RWPE2 (cell line): ENCODE results near the gene TMEM237.

Experiments used
- ATAC-seq: fragments of 200-7000 bp; cut with Tn5 transposase; 3 replicates; pipeline ENCODE4 v1.9.1; 2021; ENCODE audit warnings: low read depth
- DNase-seq: peaks from one replicate; pipeline ENCODE4 v3.0.0-alpha.2; 2020; ENCODE audit warnings: low spot score
- H3K27ac ChIP-seq: fragments of 450-650 bp; 2 replicates; pipeline ENCODE4 v1.5.1; 2017; ENCODE audit warnings: mild to moderate bottlenecking; ENCODE audit not compliant: poor library complexity, severe bottlenecking
- H3K27me3 ChIP-seq: fragments of 250-450 bp; sonication (Bioruptor Pico); 2 replicates; pipeline ENCODE4 v1.5.1; 2021; ENCODE audit warnings: mild to moderate bottlenecking, moderate library complexity; ENCODE audit not compliant: insufficient read depth, poor library complexity, severe bottlenecking
- H3K36me3 ChIP-seq: fragments of 250-450 bp; sonication (Bioruptor Pico); 2 replicates; pipeline ENCODE4 v1.5.1; 2020; ENCODE audit warnings: low read depth, mild to moderate bottlenecking, moderate library complexity
- H3K4me1 ChIP-seq: fragments of 250-450 bp; sonication (Bioruptor Pico); 2 replicates; pipeline ENCODE4 v1.5.1; 2021; ENCODE audit warnings: mild to moderate bottlenecking, moderate library complexity; ENCODE audit not compliant: insufficient read depth, poor library complexity, severe bottlenecking
- H3K4me3 ChIP-seq: fragments of 250-450 bp; sonication (Bioruptor Pico); 2 replicates; pipeline ENCODE4 v1.5.1; 2021; ENCODE audit warnings: mild to moderate bottlenecking, moderate library complexity; ENCODE audit not compliant: severe bottlenecking
- H3K9me3 ChIP-seq: fragments of 250-450 bp; sonication (Bioruptor Pico); 2 replicates; pipeline ENCODE4 v1.5.1; 2021; ENCODE audit warnings: mild to moderate bottlenecking, moderate library complexity; ENCODE audit not compliant: severe bottlenecking
- CTCF ChIP-seq: fragments of 450-650 bp; IDR thresholded peaks from one replicate; pipeline ENCODE4 v1.5.1; 2017; ENCODE audit warnings: mild to moderate bottlenecking, moderate library complexity; ENCODE audit not compliant: poor library complexity, severe bottlenecking

The TMEM237 gene

GRCh38 chr2:201633661-201634249 lies 9.5 kb downstream of the TMEM237 start:
- no peak for TF ChIP-seq CTCF
- Histone ChIP-seq H3K4me3 (no peak overlapping the region), H3K4me1 (no peaks in the 10 kb centered on the region), H3K27me3 (no peaks in the 10 kb centered on the region), H3K36me3 (peaks cover 83% of the 10 kb centered on the region), H3K27ac (no peak overlapping the region), H3K9me3 (no peaks in the 10 kb centered on the region)
- no peak for DNase-seq
- no peak for ATAC-seq

GRCh38 chr2:201631041-201631440 lies 12.3 kb downstream of the TMEM237 start:
- no peak for TF ChIP-seq CTCF
- no peaks in the 10 kb centered on the region for H3K4me1 ChIP-seq
- H3K27me3 ChIP-seq, result no peaks in the 10 kb centered on the region
- no peak for DNase-seq
- no peak overlapping the region for H3K4me3 ChIP-seq
- H3K9me3 ChIP-seq, result no peaks in the 10 kb centered on the region
- no peak for ATAC-seq
- no peak overlapping the region for H3K27ac ChIP-seq
- peaks cover 84% of the 10 kb centered on the region for H3K36me3 ChIP-seq

GRCh38 chr2:201630577-201630976 lies 12.7 kb downstream of the TMEM237 start:
- Histone ChIP-seq H3K4me3 (no peak overlapping the region), H3K4me1 (no peaks in the 10 kb centered on the region), H3K36me3 (peaks cover 85% of the 10 kb centered on the region), H3K27ac (no peak overlapping the region), H3K9me3 (no peaks in the 10 kb centered on the region), H3K27me3 (no peaks in the 10 kb centered on the region)
- no peak for DNase-seq
- no peak for TF ChIP-seq CTCF
- no peak for ATAC-seq

GRCh38 chr2:201628545-201628944 lies 14.8 kb downstream of the TMEM237 start:
- DNase-seq, result no peak
- no peaks in the 10 kb centered on the region for H3K9me3 ChIP-seq
- peaks cover 82% of the 10 kb centered on the region for H3K36me3 ChIP-seq
- no peaks in the 10 kb centered on the region for H3K27me3 ChIP-seq
- no peak for TF ChIP-seq CTCF
- ATAC-seq, result no peak
- H3K27ac ChIP-seq, result no peak overlapping the region
- no peak overlapping the region for H3K4me3 ChIP-seq
- no peaks in the 10 kb centered on the region for H3K4me1 ChIP-seq

GRCh38 chr2:201622306-201622970 lies 20.9 kb downstream of the TMEM237 start:
- Histone ChIP-seq H3K4me3 (no peak overlapping the region), H3K27ac (no peak overlapping the region), H3K9me3 (no peaks in the 10 kb centered on the region), H3K27me3 (no peaks in the 10 kb centered on the region), H3K4me1 (no peaks in the 10 kb centered on the region), H3K36me3 (peaks cover 27% of the 10 kb centered on the region)
- no peak for DNase-seq
- TF ChIP-seq CTCF, result no peak
- no peak for ATAC-seq
